Esophagus (tissue), 2 donors: Measurements from ENCODE around the gene GOLT1B. TPM values are rescaled to one million over a fixed set of nuclear protein-coding genes. Genes with fewer than 3 reads are reported as not detected.

Source experiments
- H3K27ac ChIP-seq, 2 donors: one replicate each; pipeline ENCODE4 v1.5.1; 2013; ENCODE audit warnings: low read depth in 2 of 2, mild to moderate bottlenecking in 2 of 2, inconsistent platforms in 1 of 2, low read length in 1 of 2, moderate library complexity in 1 of 2
- H3K27me3 ChIP-seq, 2 donors: one replicate each; pipeline ENCODE4 v1.6.1; 2013; ENCODE audit warnings: low read length in 2 of 2, control low read depth in 1 of 2, mild to moderate bottlenecking in 1 of 2; ENCODE audit not compliant: insufficient read depth in 2 of 2, control insufficient read depth in 1 of 2
- H3K36me3 ChIP-seq, 2 donors: one replicate each; pipeline ENCODE4 v1.6.1; 2013; ENCODE audit warnings: low read length in 1 of 2; ENCODE audit not compliant: control insufficient read depth in 2 of 2, insufficient read depth in 2 of 2
- H3K4me1 ChIP-seq, 2 donors: one replicate each; pipeline ENCODE4 v1.6.1; 2013; ENCODE audit warnings: low read length in 1 of 2; ENCODE audit not compliant: control insufficient read depth in 2 of 2, insufficient read depth in 2 of 2
- H3K4me3 ChIP-seq, 2 donors: one replicate each; pipeline ENCODE4 v1.5.1; 2013; ENCODE audit warnings: low read length in 2 of 2, mild to moderate bottlenecking in 2 of 2, low read depth in 1 of 2, moderate library complexity in 1 of 2
- H3K9me3 ChIP-seq, 2 donors: one replicate each; pipeline ENCODE4 v1.6.1; 2013; ENCODE audit warnings: mild to moderate bottlenecking in 2 of 2, low read depth in 1 of 2, low read length in 1 of 2, moderate library complexity in 1 of 2; ENCODE audit not compliant: control insufficient read depth in 2 of 2, insufficient read depth in 1 of 2
- WGBS, 2 donors: extraction: QIAGEN DNeasy Blood & Tissue Kit; methylation state at CpG; one replicate each; pipeline ENCODE4 v1.1.7; 2013; 5-methylcytosine and 5-hydroxymethylcytosine counted together
- polyA plus RNA-seq, 2 donors: library from polyadenylated mRNA; stranded (reverse); fragments of 200-250 nt; gene quantifications; one replicate each; pipeline ENCODE4 v1.2.3, GENCODE V29; 2013
- donor health status: healthy with polysubstance abuse.
- donor health status: Bipolar disorder and iron deficiency.

GOLT1B gene
- polyA plus RNA-seq, 2 donors: 11.3 to 12.1 TPM

- no peak overlapping the region for H3K4me3 ChIP-seq
- no peaks in the 10 kb centered on the region for H3K27me3 ChIP-seq
- no peak overlapping the region for H3K27ac ChIP-seq
- peaks cover 0 to 2% of the 10 kb centered on the region in 2 donors for H3K9me3 ChIP-seq
- no peaks in the 10 kb centered on the region for H3K4me1 ChIP-seq
- H3K36me3 ChIP-seq: no peaks in the 10 kb centered on the region
Measured at GRCh38 chr12:21553329-21553675, 51.7 kb downstream of the GOLT1B start.

- Histone ChIP-seq H3K27me3 (no peaks in the 10 kb centered on the region), H3K27ac (no peak overlapping the region), H3K36me3 (no peaks in the 10 kb centered on the region), H3K4me1 (no peaks in the 10 kb centered on the region), H3K9me3 (peaks cover 0 to 2% of the 10 kb centered on the region in 2 donors), H3K4me3 (no peak overlapping the region)
- 77 to 81% methylated on average over 9 of the region's 9 CpGs for WGBS, 2 donors
Measured at GRCh38 chr12:21558100-21558679, 56.6 kb downstream of the GOLT1B start.

- no peak overlapping the region for H3K27ac ChIP-seq
- peaks cover 0 to 2% of the 10 kb centered on the region in 2 donors for H3K9me3 ChIP-seq
- WGBS, 2 donors: 51 to 52% methylated on average over 7 of the region's 7 CpGs
- no peaks in the 10 kb centered on the region for H3K4me1 ChIP-seq
- H3K36me3 ChIP-seq: no peaks in the 10 kb centered on the region
- no peaks in the 10 kb centered on the region for H3K27me3 ChIP-seq
- no peak overlapping the region for H3K4me3 ChIP-seq
Measured at GRCh38 chr12:21559855-21560569, 58.4 kb downstream of the GOLT1B start.

GRCh38 chr12:21561158-21561557, 59.6 kb downstream of the GOLT1B start:
- H3K36me3 ChIP-seq: no peaks in the 10 kb centered on the region
- 37 to 46% methylated on average over 2 of the region's 2 CpGs for WGBS, 2 donors
- no peak overlapping the region for H3K4me3 ChIP-seq
- no peaks in the 10 kb centered on the region for H3K4me1 ChIP-seq
- H3K9me3 ChIP-seq: peaks cover 0 to 2% of the 10 kb centered on the region in 2 donors
- no peaks in the 10 kb centered on the region for H3K27me3 ChIP-seq
- H3K27ac ChIP-seq: no peak overlapping the region

GRCh38 chr12:21562859-21563258, 61.3 kb downstream of the GOLT1B start:
- no peaks in the 10 kb centered on the region for H3K9me3 ChIP-seq
- H3K4me1 ChIP-seq: no peaks in the 10 kb centered on the region
- H3K27ac ChIP-seq: no peak overlapping the region
- H3K4me3 ChIP-seq: no peak overlapping the region
- H3K27me3 ChIP-seq: no peaks in the 10 kb centered on the region
- H3K36me3 ChIP-seq: no peaks in the 10 kb centered on the region
- 34 to 45% methylated on average over 2 of the region's 2 CpGs for WGBS, 2 donors

- H3K36me3 ChIP-seq: no peaks in the 10 kb centered on the region
- no peaks in the 10 kb centered on the region for H3K9me3 ChIP-seq
Measured at GRCh38 chr12:21566223-21566906, 64.8 kb downstream of the GOLT1B start.

GRCh38 chr12:21566907-21567394, 65.4 kb downstream of the GOLT1B start:
- Histone ChIP-seq H3K4me3 (no peak overlapping the region), H3K27ac (no peak overlapping the region), H3K36me3 (no peaks in the 10 kb centered on the region), H3K4me1 (no peaks in the 10 kb centered on the region), H3K9me3 (no peaks in the 10 kb centered on the region), H3K27me3 (no peaks in the 10 kb centered on the region)
- 86 to 89% methylated on average over 3 of the region's 3 CpGs for WGBS, 2 donors

More at GRCh38 chr12:21566223-21566906, 64.8 kb downstream of the GOLT1B start:
- H3K27me3 ChIP-seq: no peaks in the 10 kb centered on the region
- H3K4me1 ChIP-seq: no peaks in the 10 kb centered on the region
- no peak overlapping the region for H3K27ac ChIP-seq
- 82 to 88% methylated on average over 5 of the region's 5 CpGs for WGBS, 2 donors
- H3K4me3 ChIP-seq: no peak overlapping the region

Other genes starting within 250 kb of the GOLT1B start
- not detected for gene SLCO1A2, start 166.9 kb upstream of the GOLT1B start, polyA plus RNA-seq
- gene IAPP, start 128.9 kb upstream of the GOLT1B start, polyA plus RNA-seq: under 1 TPM in 1 of 2 donors, not detected in 1; 0.05 TPM
- 10 to 100 TPM; 11.0 to 12.0 TPM for gene PYROXD1, start 64.1 kb upstream of the GOLT1B start, polyA plus RNA-seq
- 1 to 10 TPM; 7.0 to 9.7 TPM for gene RECQL, start 154 bp upstream of the GOLT1B start, polyA plus RNA-seq
- under 1 TPM in 1 of 2 donors, not detected in 1; 0.02 TPM for gene SPX, start 24.5 kb downstream of the GOLT1B start, polyA plus RNA-seq
- gene GYS2, start 103.1 kb downstream of the GOLT1B start, polyA plus RNA-seq: 10 to 100 TPM in 1 of 2 donors, 1 to 10 TPM in 1; 4.7 to 12.2 TPM
- gene LDHB, start 156.1 kb downstream of the GOLT1B start, polyA plus RNA-seq: 100 to 1,000 TPM in 1 of 2 donors, 10 to 100 TPM in 1; 92.1 to 193 TPM